Measurements from ENCODE around the gene ZXDC. TPM values are rescaled to one million over a fixed set of nuclear protein-coding genes. Genes with fewer than 3 reads are reported as not detected.

ZXDC gene
- total RNA-seq, 1 experiment from 2014 or later: 33.3 TPM

- in situ Hi-C loops (cut with HindIII; ENCODE audit: low pct_unique_long_range_greater_than_20kb, low sequenced_read_pairs) (no loop called here), intact Hi-C loops (cut with micrococcal nuclease; ENCODE audit: unreplicated experiment) (no loop called here)
- no TSS peak for BruUV-seq (replicated peaks)
- no peak overlapping the region for H3K4me3 ChIP-seq (ENCODE audit: low read depth in 2 of 2, low read length in 2 of 2)
- H3K27me3 ChIP-seq (ENCODE audit: control insufficient read depth, insufficient read depth, low read length): no peaks in the 10 kb centered on the region
- CTCF ChIA-PET: no interaction called here
- H3K36me3 ChIP-seq (ENCODE audit: control insufficient read depth, insufficient read depth, low read length): no peaks in the 10 kb centered on the region
- H3K9me3 ChIP-seq (ENCODE audit: control insufficient read depth, insufficient read depth, low read depth, low read length): no peaks in the 10 kb centered on the region
- DNase-seq (ENCODE audit: low read depth, low spot score): no peak
- no peaks in the 10 kb centered on the region for H3K4me1 ChIP-seq (ENCODE audit: control insufficient read depth, insufficient read depth, low read length)
- POLR2A ChIA-PET: interaction anchor here (0.6 kb wide), 1 partner anchor 596 kb away, joined by 3 read pairs; no protein-coding TSS in a partner anchor
- H3K27ac ChIP-seq (ENCODE audit: low read length): no peak overlapping the region
- no peak for ATAC-seq
- TF ChIP-seq CTCF (IDR thresholded peaks at IDR 0.05): no peak
- no peak for TF ChIP-seq SIN3A (IDR thresholded peaks at IDR 0.05; ENCODE audit: borderline replicate concordance, insufficient read depth, low read depth, low read length)
- no peak for TF ChIP-seq POLR2AphosphoS5 (IDR thresholded peaks at IDR 0.05; ENCODE audit: low read depth, low read length)
- TF ChIP-seq REST (IDR thresholded peaks at IDR 0.05; ENCODE audit: insufficient read depth in 1 of 2, low read depth in 2 of 2, low read length in 1 of 2): no peak
- no peak for TF ChIP-seq TCF7L2 (IDR thresholded peaks at IDR 0.05; ENCODE audit: low read depth, low read length)
These were observed 43.2 kb downstream of the ZXDC start for GRCh38 chr3:126432361-126433104.

GRCh38 chr3:126431103-126431534 lies 44.6 kb downstream of the ZXDC start:
- intact Hi-C loops (cut with micrococcal nuclease; ENCODE audit: unreplicated experiment): no loop called here

More at GRCh38 chr3:126431103-126431534, 44.6 kb downstream of the ZXDC start:
- H3K27ac ChIP-seq (ENCODE audit: low read length): no peak overlapping the region
- ChIA-PET CTCF (no interaction called here), POLR2A (no interaction called here)
- TF ChIP-seq POLR2AphosphoS5 (IDR thresholded peaks at IDR 0.05; ENCODE audit: low read depth, low read length) (no peak), SIN3A (IDR thresholded peaks at IDR 0.05; ENCODE audit: borderline replicate concordance, insufficient read depth, low read depth, low read length) (no peak), REST (IDR thresholded peaks at IDR 0.05; ENCODE audit: insufficient read depth in 1 of 2, low read depth in 2 of 2, low read length in 1 of 2) (no peak), TCF7L2 (IDR thresholded peaks at IDR 0.05; ENCODE audit: low read depth, low read length) (no peak), CTCF (IDR thresholded peaks at IDR 0.05) (no peak)
- BruUV-seq (replicated peaks): no TSS peak
- no peaks in the 10 kb centered on the region for H3K27me3 ChIP-seq (ENCODE audit: control insufficient read depth, insufficient read depth, low read length)
- in situ Hi-C loops (cut with HindIII; ENCODE audit: low pct_unique_long_range_greater_than_20kb, low sequenced_read_pairs): no loop called here
- H3K4me1 ChIP-seq (ENCODE audit: control insufficient read depth, insufficient read depth, low read length): no peaks in the 10 kb centered on the region
- ATAC-seq (no peak), DNase-seq (ENCODE audit: low read depth, low spot score) (no peak)
- no peak overlapping the region for H3K4me3 ChIP-seq (ENCODE audit: low read depth in 2 of 2, low read length in 2 of 2)
- peaks cover 8% of the 10 kb centered on the region; the same call in 1 of the 2 replicates for H3K9me3 ChIP-seq (ENCODE audit: control insufficient read depth, insufficient read depth, low read depth, low read length)
- H3K36me3 ChIP-seq (ENCODE audit: control insufficient read depth, insufficient read depth, low read length): no peaks in the 10 kb centered on the region

Measured in Panc1 (cell line).